SIG-M5 (cell line): Measurements from ENCODE around the gene FKBP14.
"Not testable (repeated sequence)": the region's sequence is repeated elsewhere in the genome, so short reads cannot be mapped to it uniquely, and the experiment has no call there.

Source experiments
- DNase-seq: peaks from one replicate; lab custom pipeline; 2025; lab: John Stamatoyannopoulos, UW

The FKBP14 gene, protein sequence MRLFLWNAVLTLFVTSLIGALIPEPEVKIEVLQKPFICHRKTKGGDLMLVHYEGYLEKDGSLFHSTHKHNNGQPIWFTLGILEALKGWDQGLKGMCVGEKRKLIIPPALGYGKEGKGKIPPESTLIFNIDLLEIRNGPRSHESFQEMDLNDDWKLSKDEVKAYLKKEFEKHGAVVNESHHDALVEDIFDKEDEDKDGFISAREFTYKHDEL

GRCh38 chr7:30026229-30027064, at the start of gene FKBP14:
FKBP14 (minus strand) TSS chr7:30026702; CDS start chr7:30026508, 194 bp downstream.
- DNase-seq: peak; percentile 94

GRCh38 chr7:30074422-30075030, 48.0 kb upstream of the FKBP14 start:
- no peak for DNase-seq

GRCh38 chr7:30072735-30073134, 46.2 kb upstream of the FKBP14 start:
- no peak for DNase-seq

- DNase-seq: no peak
Measured at GRCh38 chr7:30070052-30070451, 43.5 kb upstream of the FKBP14 start.

DNA sequence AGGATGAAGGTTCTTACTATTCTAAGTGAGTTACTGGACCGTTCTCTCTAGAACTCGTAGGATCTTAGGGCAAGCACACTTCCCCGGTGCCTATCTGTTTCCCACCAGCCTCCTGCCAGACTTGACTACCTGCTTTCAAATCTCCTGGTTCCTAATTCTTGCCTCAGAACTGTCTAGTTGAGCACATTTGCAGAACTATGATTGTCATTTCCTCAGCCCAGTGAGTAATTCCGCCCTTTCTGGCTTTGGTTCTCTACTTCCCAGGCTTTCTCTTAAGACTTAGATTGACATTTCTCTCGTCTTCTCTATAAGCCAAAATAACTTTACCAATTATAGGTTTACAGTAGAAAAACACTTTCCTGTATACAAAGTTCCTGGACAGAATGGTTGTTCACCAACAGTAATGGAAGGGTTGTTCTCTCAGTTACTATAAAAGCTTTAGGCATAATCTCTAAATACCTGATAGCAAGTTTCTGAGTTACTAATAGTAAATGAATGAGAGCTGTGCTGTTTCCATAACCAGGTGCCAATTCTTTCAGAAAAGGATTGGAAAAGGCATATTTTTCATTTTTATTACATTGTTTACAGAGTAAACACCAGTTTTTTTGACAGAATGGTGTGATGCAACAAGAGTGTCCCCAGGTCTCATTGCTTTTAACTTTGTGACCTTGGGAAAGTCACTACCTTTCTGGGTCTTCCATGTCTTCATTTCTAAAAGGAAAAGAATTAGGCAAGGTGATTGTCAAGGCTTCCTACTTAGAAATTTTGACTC, 42.8 kb upstream of the FKBP14 start:
- DNase-seq: no peak

- no peak for DNase-seq
Measured at GRCh38 chr7:30068117-30068516, 41.6 kb upstream of the FKBP14 start.

GRCh38 chr7:30066687-30067086, 40.2 kb upstream of the FKBP14 start:
- no peak for DNase-seq

DNA sequence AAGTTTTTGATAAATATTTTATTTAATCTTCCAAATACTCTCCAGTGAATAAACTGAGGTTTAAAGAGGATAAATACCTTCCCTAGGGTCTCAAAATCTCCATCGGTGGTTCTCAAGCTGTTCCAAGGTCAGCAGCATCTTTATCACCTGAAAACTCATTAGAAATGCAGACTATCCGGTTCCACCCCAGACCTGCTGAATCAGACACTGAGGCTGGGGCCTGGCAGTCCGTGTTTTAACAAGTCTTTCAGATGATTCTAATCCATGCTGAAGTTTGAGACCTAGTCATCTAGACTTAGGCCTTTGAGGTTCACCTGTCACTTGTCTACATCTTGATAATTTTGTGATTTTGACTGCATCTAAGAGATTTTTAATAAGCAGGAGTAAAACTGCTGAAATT, 39.2 kb upstream of the FKBP14 start:
- DNase-seq: no peak

- DNase-seq: no peak
Measured at GRCh38 chr7:30062587-30062986, 36.1 kb upstream of the FKBP14 start.

DNA sequence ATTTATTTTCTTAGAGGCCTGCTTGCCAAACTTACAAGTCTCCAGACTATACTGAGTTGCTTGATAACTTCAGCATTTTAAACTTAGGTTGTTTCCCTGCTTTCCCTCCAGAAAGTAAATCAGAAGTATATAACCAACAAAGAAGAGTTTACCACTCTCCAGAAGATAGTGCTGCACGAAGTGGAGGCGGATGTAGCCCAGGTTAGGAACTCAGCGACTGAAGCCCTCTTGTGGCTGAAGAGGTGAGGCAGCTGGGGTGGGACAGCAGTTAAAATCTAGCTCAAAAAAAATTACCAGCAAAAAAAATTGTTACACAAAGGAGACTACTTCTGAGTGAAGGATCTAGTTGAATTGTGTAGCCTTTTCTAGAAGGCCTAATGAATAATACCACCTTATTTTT, 35.3 kb upstream of the FKBP14 start:
- not testable (repeated sequence) for DNase-seq

DNA sequence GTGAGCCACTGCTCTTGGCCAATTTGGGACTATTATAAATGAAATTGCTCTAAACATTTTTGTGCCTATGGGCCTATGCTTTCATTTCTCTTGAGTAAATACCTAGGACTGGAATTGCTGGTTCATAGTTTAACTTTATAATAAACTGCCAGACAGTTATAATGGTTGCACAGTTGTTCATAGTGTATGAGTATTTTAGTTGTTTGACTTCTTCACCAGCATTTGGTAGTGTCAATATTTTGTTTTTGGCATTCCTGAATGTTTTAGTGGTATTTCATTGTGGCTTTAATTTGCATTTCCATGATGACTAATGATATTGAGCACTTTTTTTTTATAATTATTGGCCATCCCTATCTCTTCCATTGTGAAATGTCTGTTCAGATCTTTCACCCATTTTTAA, 31.2 kb upstream of the FKBP14 start:
- DNase-seq: no peak

- DNase-seq: no peak
Measured at GRCh38 chr7:30053068-30053467, 26.6 kb upstream of the FKBP14 start.

DNA sequence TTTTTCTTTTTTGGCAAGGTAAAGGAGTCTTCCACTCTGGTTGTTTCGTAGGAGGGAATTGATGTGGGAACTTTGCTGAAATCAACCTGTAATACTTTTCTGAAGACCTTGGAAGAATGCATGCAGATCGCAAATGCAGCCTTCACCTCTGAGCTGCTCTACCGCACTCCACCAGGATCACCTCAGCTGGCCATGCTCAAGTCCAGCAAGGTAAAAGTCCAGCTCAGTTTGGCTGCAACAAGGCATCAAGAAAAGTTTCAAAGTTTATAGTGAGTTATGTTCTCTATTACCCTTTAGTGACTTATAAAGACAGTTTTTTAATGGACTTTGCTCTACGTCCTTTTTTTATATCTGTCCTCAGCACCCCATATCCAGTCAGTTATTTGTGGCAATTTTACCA, 22.7 kb upstream of the FKBP14 start:
- no peak for DNase-seq

GRCh38 chr7:30048582-30048981, 22.1 kb upstream of the FKBP14 start:
- DNase-seq: no peak

DNA sequence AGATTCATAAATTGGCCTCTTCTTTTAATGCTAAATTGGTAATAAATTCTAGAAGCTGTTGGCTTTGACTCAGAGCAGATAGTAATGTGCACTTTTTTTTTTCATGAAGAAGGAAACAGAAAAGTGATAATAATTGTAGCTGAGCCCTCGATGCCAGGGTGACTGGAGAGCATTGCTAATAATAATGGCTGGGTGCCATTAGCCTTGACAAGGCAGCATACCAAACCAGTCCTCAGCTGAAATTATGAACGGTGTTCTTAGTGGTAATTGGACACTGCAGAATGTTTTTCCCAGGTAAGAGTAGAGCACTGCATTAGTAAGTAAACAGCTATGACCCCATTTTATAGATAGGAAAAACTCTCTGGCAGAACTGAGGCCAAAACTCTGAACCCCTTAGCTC, 20.6 kb upstream of the FKBP14 start:
- no peak for DNase-seq

- DNase-seq: no peak
Measured at GRCh38 chr7:30046127-30046770, 19.7 kb upstream of the FKBP14 start.

- DNase-seq: no peak
Measured at GRCh38 chr7:30041526-30042269, 15.2 kb upstream of the FKBP14 start.

GRCh38 chr7:30040938-30041337, 14.4 kb upstream of the FKBP14 start:
- no peak for DNase-seq

GRCh38 chr7:30038196-30038980, 11.9 kb upstream of the FKBP14 start:
- no peak for DNase-seq

DNA sequence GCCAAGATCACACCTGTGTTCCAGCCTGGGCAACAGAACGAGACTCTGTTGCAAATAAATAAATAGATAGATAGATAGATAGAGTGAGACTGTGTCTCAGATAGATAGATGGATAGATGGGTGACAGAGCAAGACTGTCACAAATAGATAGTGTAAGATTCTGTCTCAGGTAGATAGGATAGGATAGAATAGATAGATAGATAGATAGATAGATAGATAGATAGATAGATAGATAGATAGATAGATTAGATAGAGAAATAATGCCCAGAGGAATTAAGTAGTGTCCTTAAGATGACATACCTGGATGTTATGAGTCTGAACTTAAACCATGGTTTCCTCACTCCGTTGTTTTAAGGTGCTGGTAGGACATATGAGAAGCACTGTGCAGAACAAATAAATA, 9.7 kb upstream of the FKBP14 start:
- DNase-seq: no peak
